ENCODE results near the gene ADAMTSL1. TPM values are rescaled to one million over a fixed set of nuclear protein-coding genes. Genes with fewer than 3 reads are reported as not detected.
A peak's percentile ranks its signal among the peaks of the same experiment; 100 is the strongest.

ADAMTSL1 gene
- total RNA-seq, 2 donors from 2014 or later = 1.5 TPM; not detected in 1

DNA sequence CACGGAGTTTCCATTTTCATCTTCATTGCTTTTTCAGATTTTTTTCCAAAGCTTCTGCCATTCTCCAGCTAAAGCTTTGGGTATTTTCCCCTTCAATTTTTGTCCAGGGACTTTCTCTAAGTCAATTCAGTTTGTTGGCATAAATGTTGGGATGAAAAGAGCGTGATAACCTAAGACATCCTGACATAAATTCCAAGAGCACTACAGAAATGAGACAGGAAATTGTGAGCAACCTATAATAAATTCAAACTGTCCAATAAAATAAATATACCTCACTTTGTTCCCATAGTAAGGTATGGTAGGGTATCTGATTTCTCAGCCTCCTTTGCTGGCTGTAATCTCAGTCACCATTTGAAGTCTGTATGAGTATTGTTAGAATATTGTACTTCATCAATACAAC lies 8.4 kb downstream of the ADAMTSL1 start:
- no peaks in the 10 kb centered on the region for H3K4me1 Mint-ChIP-seq
- TF ChIP-seq, protein P1, sequence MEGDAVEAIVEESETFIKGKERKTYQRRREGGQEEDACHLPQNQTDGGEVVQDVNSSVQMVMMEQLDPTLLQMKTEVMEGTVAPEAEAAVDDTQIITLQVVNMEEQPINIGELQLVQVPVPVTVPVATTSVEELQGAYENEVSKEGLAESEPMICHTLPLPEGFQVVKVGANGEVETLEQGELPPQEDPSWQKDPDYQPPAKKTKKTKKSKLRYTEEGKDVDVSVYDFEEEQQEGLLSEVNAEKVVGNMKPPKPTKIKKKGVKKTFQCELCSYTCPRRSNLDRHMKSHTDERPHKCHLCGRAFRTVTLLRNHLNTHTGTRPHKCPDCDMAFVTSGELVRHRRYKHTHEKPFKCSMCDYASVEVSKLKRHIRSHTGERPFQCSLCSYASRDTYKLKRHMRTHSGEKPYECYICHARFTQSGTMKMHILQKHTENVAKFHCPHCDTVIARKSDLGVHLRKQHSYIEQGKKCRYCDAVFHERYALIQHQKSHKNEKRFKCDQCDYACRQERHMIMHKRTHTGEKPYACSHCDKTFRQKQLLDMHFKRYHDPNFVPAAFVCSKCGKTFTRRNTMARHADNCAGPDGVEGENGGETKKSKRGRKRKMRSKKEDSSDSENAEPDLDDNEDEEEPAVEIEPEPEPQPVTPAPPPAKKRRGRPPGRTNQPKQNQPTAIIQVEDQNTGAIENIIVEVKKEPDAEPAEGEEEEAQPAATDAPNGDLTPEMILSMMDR (conservative IDR thresholded peaks at IDR 0.05) = no peak
- H3K9ac ChIP-seq (ENCODE audit: extremely low read depth, low read length, poor library complexity, severe bottlenecking) = no peak overlapping the region
- WGBS, 2 experiments (ENCODE audit: insufficient coverage in 1 of 2, insufficient read length in 1 of 2) = 96% methylated on average over 2 of the region's 2 CpGs; no CpG with 5 or more reads in 1 of the 2 experiments
- no peaks in the 10 kb centered on the region for H3K36me3 ChIP-seq (ENCODE audit: control insufficient read depth, insufficient read depth, low read length)
- no peaks in the 10 kb centered on the region for H3K9me3 ChIP-seq (ENCODE audit: control insufficient read depth, low read length)
- H3K4me3 ChIP-seq (ENCODE audit: low read length) = no peak overlapping the region
- no peaks in the 10 kb centered on the region for H3K36me3 Mint-ChIP-seq (ENCODE audit: low read depth)
- H3K27me3 Mint-ChIP-seq (ENCODE audit: insufficient read depth) = no peaks in the 10 kb centered on the region
- H3K4me1 ChIP-seq (ENCODE audit: control insufficient read depth, insufficient read depth, low read length) = no peaks in the 10 kb centered on the region
- no peak for DNase-seq
- H3K4me3 Mint-ChIP-seq = no peak overlapping the region
- no peak overlapping the region for H3K27ac ChIP-seq (ENCODE audit: low read depth, low read length)
- H3K27ac Mint-ChIP-seq = no peak overlapping the region
- no peaks in the 10 kb centered on the region for H3K9me3 Mint-ChIP-seq
- no peaks in the 10 kb centered on the region for H3K27me3 ChIP-seq (ENCODE audit: control insufficient read depth, insufficient read depth, low read length, poor library complexity, severe bottlenecking)

DNA sequence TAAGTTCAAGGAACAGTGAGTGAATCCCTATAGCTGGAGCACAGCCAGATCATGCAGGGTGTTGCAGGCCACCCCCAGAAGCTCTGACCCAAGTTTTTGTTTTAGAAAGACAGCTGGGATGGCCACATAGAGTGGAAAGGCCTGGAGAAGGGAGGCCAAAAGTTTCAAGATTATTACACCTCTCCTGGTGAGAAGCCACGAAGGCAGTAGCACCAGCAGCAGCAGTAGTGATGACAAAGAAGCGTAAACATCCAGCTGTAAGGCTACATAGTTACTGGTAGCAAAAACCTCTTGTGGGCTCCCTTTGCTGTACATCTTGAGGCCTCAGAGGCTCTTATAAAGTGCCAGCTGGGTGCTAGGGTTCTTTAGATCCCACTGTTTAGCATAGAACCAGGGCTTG lies 11.8 kb downstream of the ADAMTSL1 start:
- Mint-ChIP-seq H3K27me3 (ENCODE audit: insufficient read depth) (no peaks in the 10 kb centered on the region), H3K9me3 (no peaks in the 10 kb centered on the region), H3K4me1 (no peaks in the 10 kb centered on the region), H3K27ac (peak overlapping the region; percentile 49), H3K36me3 (ENCODE audit: low read depth) (no peaks in the 10 kb centered on the region), H3K4me3 (no peak overlapping the region)
- Histone ChIP-seq H3K4me1 (ENCODE audit: control insufficient read depth, insufficient read depth, low read length) (no peaks in the 10 kb centered on the region), H3K27ac (ENCODE audit: low read depth, low read length) (no peak overlapping the region), H3K9ac (ENCODE audit: extremely low read depth, low read length, poor library complexity, severe bottlenecking) (no peak overlapping the region), H3K36me3 (ENCODE audit: control insufficient read depth, insufficient read depth, low read length) (no peaks in the 10 kb centered on the region), H3K9me3 (ENCODE audit: control insufficient read depth, low read length) (no peaks in the 10 kb centered on the region), H3K27me3 (ENCODE audit: control insufficient read depth, insufficient read depth, low read length, poor library complexity, severe bottlenecking) (peaks cover 23% of the 10 kb centered on the region), H3K4me3 (ENCODE audit: low read length) (no peak overlapping the region)
- TF ChIP-seq, protein P1 (conservative IDR thresholded peaks at IDR 0.05) = no peak
- no peak for DNase-seq
- 88 to 100% methylated on average over 1 to 2 of the region's 2 CpGs for WGBS, 2 experiments (ENCODE audit: insufficient coverage in 1 of 2, insufficient read length in 1 of 2)

DNA sequence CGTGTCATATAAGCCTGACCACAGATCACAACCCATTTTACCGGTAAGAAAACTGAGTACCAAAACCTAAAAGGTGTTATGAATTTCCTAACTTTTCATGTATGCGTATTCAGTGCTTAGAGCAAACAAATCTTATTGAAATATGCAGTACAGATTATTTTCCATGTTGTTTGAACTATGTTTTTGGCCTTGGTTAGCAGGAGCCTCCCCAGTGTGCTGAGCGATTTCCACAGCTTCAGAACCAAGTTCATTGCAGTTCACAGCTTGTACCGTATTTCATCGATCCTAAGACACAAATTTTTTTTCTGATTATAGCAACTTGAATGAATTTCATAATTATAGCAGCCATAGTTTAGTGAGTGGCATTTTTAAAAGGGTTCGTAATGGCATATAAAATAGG lies 13.7 kb downstream of the ADAMTSL1 start:
- H3K9me3 ChIP-seq (ENCODE audit: control insufficient read depth, low read length) = no peaks in the 10 kb centered on the region
- H3K4me1 ChIP-seq (ENCODE audit: control insufficient read depth, insufficient read depth, low read length) = no peaks in the 10 kb centered on the region
- no peak overlapping the region for H3K4me3 ChIP-seq (ENCODE audit: low read length)
- 94 to 98% methylated on average over 2 to 7 of the region's 7 CpGs for WGBS, 2 experiments (ENCODE audit: insufficient coverage in 1 of 2, insufficient read length in 1 of 2)
- H3K27ac ChIP-seq (ENCODE audit: low read depth, low read length) = no peak overlapping the region
- no peak overlapping the region for H3K9ac ChIP-seq (ENCODE audit: extremely low read depth, low read length, poor library complexity, severe bottlenecking)
- TF ChIP-seq, protein P1 (conservative IDR thresholded peaks at IDR 0.05) = no peak
- H3K36me3 Mint-ChIP-seq (ENCODE audit: low read depth) = no peaks in the 10 kb centered on the region
- H3K36me3 ChIP-seq (ENCODE audit: control insufficient read depth, insufficient read depth, low read length) = no peaks in the 10 kb centered on the region
- no peaks in the 10 kb centered on the region for H3K27me3 Mint-ChIP-seq (ENCODE audit: insufficient read depth)
- no peaks in the 10 kb centered on the region for H3K4me1 Mint-ChIP-seq
- no peak overlapping the region for H3K4me3 Mint-ChIP-seq
- peaks cover 26% of the 10 kb centered on the region for H3K27me3 ChIP-seq (ENCODE audit: control insufficient read depth, insufficient read depth, low read length, poor library complexity, severe bottlenecking)
- no peak for DNase-seq
- no peak overlapping the region for H3K27ac Mint-ChIP-seq
- no peaks in the 10 kb centered on the region for H3K9me3 Mint-ChIP-seq

Measured in endodermal cell (in vitro differentiated cells).